Limb (tissue), 2 donors: ENCODE data around the gene YWHAQ.
"Not testable (repeated sequence)": the region's sequence is repeated elsewhere in the genome, so short reads cannot be mapped to it uniquely, and the experiment has no call there.

Source experiments
- DNase-seq, 2 donors: peaks; one replicate each; pipeline ENCODE4 v3.0.0-alpha.2; 2016; ENCODE audit errors: extremely low spot score in 2 of 2

The YWHAQ gene

DNA sequence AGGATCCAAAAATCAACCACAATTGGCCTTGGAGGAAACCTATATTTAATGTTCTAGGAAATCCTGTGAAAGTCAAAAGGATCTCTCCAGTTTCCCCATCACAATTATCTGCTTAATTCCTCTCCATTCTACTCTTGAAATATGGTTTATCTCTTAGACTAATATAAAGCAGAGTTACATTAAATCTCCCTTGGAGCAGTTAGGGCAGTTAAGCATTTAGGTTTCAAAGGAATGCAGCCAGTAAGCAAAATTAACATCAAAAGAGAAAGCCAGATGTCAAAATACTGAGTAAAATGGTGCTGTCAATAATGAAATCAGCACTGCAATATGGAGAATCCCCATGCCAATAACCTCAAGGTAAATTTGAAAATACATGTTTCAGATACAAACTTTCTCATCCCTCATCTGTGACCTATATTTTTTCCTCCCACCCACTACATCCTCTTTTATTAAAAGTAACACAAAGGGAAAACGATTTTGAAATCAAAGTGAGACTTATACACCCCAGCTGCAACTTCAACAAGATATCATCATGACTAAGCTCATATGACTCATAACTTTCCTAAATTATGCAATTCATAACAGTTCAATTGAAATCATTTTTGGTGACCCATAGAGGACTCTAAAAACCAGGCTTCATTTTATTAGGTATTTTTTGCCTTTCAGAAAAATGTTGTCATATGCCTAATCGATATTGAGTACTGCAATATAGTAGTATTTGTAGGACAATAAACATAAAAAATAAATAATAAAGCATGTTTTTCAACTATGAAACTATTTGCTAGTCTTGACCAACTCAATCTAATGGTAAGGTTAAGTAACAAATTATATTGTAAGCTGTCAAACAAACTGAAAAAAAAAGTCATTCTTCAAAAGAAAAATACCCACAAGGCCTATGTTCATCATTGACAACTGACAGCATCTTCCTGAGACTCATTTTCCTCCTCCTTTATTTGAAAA, 78.3 kb downstream of the YWHAQ start:
- no peak for DNase-seq

DNA sequence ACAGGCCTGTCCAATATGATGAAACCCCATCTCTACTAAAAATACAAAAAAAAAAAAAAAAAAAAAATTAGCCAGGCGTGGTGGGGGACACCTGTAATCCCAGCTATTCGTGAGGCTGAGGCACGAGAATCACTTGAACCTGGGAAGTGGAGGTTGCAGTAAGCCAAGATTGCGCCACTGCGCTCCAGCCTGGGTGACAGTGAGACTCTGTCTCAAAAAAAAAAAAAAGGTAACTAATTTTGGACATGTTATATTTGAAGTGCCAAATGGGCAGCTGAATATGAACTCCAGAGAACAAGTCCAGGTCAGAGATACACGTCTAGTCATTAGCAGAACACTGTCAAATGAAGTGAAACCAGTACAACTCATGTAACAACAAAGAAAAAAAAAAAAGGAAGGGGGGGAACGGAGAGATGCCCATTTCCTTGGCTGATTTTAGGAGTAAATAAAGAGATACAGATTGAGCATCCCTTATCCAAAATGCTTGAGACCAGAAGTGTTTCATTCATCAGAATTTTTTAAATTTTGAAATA, 79.9 kb downstream of the YWHAQ start:
- not testable (repeated sequence) for DNase-seq

- DNase-seq: no peak
Measured at GRCh38 chr2:9549420-9549819, 81.4 kb downstream of the YWHAQ start.

DNA sequence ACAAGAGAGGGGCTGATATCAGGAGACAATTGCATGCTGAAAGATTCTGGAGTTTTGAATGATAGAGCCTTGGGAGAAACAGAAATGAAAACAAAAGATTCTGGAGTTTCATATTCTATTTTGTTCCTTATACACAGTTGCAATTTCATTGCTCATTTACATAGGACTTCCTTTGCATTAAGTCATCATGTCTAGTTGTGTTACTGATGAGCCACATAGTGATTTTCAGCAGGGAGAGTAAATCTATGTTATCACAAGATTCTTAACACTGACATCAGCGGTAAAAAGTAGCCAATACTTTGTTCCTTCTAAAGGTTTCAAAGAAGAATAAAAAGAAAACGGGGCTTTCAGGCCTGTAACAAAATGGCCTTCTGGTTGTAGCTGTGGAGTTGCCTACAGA, 82.3 kb downstream of the YWHAQ start:
- no peak for DNase-seq

GRCh38 chr2:9547262-9547991, 83.4 kb downstream of the YWHAQ start:
- DNase-seq: no peak

GRCh38 chr2:9545502-9545901, 85.3 kb downstream of the YWHAQ start:
- DNase-seq: no peak

DNA sequence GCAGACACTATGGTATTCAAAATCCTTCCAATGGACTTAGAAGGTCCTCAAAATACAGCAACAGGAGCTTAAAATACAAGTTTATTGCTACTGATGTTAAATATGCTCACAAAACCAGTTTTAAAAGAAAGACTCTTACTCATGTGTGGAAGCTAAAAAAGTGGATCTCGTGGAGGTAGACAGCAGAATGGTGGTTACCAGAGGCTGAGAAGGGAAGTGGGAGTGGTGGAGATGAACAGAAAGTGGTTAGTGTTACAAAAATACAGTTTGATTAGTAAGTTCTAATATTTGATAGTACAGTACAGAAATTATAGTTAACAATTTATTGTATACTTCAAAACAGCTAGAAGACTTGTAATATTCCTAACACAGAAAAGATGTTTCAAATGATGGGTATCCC, 87.2 kb downstream of the YWHAQ start:
- DNase-seq: no peak

GRCh38 chr2:9539531-9539930, 91.3 kb downstream of the YWHAQ start:
- DNase-seq: no peak

DNA sequence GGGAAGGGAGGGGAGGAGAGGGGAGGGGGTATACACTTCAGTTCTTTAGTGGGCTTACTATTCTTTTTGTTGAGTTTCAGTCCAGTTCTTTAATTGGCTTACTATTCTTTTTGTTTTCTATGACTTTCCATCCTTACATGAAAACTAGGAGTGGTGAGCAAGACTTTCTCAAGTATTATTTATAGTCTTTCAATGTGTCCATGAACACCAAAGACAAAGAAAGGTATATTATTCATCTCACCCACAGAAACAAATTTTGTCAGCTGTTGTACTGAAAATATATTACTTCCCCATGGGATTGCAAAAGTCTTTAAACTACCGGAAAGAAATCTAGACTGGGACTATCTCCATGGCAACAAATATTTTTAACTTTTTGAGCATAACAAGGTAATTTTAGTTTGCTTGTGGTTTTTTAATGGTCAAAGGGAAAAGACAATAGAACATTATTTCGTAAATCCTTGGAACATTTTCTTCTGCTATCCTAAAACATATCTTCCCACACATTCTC, 92.7 kb downstream of the YWHAQ start:
- peak in 1 of 2 donors; percentile 59 for DNase-seq

- DNase-seq: no peak
Measured at GRCh38 chr2:9536504-9536903, 94.3 kb downstream of the YWHAQ start.

DNA sequence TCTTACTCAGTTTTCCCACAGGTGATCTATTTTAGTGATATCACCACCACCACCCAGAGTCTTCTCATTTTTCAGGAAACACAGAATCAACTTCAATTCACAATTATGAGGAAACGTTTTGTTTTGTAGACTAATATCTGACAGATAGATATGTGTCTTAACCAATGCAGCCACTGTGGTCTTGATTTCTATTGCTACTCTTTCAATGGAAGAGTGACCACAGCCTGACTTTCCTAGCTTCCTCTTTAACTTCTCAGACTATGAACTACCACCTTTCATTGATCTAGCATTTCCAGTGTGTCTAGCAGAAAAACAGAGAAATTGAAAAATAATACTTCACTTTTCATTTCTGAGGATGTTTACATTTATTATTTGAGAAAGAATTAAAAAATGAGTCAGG, 95.6 kb downstream of the YWHAQ start:
- DNase-seq: no peak
